Lower leg skin (tissue), 4 donors: ENCODE measurements around the gene FAM72A. TPM values are rescaled to one million over a fixed set of nuclear protein-coding genes. Genes with fewer than 3 reads are reported as not detected.

Source experiments
- total RNA-seq, 4 donors: library from RNA; depleted of rRNA; stranded (reverse); fragments of >200 nt; gene quantifications; one replicate each; pipeline ENCODE4 v1.1.0, GENCODE V29; 2016

FAM72A gene
- total RNA-seq, 4 donors from 2014 or later = 1.8 to 9.7 (median 4.9) TPM

Other genes with a start within 250 kb of the FAM72A start
- gene RAB7B, start 199.4 kb downstream of the FAM72A start, total RNA-seq = 10 to 100 TPM in 3 of 4 donors, 1 to 10 TPM in 1; 6.0 to 37.2 (median 24.0) TPM
- not detected for gene CTSE, start 178.9 kb downstream of the FAM72A start, total RNA-seq
- gene RHEX, start 149.7 kb downstream of the FAM72A start, total RNA-seq = 1 to 10 TPM in 2 of 4 donors, under 1 TPM in 1, not detected in 1; 0.93 to 9.9 (median 1.7) TPM
- not detected for gene AVPR1B, start 85.5 kb downstream of the FAM72A start, total RNA-seq
- 100 to 1,000 TPM in 3 of 4 donors, 10 to 100 TPM in 1; 81.2 to 161 (median 113) TPM for gene SRGAP2, start 702 bp upstream of the FAM72A start, total RNA-seq